ENCODE results near the gene SGCD.

Gene SGCD

DNA sequence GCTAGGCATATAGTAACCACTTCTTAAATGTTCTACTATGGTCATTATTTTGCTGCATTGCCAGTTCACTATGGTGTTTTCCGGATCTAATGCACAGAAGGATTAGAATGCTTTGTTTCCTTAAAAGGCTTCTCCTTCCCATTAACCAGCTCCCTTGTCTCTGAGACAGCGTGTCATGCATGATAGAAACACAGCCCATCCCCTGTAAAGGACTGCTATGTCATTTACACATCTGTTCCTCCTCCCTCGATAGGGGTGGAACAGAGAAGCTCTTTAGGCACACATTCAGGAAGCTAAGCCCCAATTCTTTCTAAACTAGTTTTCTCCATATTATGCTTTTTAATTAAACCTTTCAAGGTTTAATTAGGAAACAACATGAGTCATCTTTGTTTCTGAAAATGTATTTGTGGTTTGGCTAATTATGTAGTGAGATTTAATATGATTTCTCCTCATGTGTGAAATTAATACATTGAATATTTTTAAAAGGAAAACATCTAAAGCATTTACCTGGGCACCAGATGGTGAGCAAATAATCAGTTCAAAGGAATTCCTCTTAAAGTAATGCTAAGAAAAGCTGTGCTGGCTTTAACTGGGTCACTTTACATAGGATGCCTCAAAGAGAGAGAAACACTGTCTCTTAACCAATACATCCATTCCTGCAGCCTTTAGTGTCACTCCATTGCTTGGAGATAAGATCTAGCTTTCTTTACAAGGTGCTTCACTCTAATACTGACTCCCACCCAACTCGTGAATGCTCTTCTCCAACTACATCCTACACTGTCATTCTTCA lies 389.8 kb downstream of the SGCD start:
- no peak for DNase-seq

GRCh38 chr5:156718985-156719384 lies 392.0 kb downstream of the SGCD start:
- DNase-seq: no peak

DNA sequence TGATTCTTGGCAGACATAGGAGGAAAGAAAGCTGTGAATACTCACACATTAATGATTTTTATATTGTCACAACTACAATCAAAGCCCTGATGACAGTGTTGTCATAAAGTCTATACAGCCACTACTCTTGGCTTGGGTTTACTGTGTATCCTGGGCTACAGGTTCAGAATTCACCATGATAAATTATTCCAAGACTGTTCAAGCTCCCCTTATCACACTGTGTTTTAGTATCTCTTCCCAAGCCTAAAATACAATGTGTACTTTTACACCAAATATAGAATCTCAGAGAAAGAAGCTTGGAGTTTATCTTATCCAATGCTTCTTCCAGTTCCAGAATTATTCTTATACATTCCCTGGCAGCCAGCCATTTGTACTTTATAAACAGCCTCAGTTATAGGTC lies 395.4 kb downstream of the SGCD start:
- DNase-seq: no peak

DNA sequence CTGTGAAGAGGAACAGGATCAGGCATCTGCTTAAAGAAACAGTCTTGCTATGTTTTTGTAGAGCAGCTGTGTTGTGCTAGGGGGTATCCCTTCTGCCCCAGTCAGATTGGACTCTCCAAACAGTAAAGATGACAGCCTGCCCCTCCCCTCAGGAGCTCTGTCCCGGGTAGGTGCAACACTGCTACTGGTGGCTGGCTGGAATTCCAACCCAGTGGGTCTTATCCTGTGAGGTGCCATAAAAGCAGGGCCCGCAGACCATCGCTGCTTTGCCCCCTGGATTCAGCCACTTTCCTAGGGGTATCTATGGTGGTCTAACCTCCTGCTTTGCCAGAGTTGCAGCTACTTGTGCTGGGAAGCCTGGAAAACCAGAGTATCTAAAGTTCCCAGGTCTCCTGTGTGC lies 408.5 kb downstream of the SGCD start:
- no peak for DNase-seq

DNA sequence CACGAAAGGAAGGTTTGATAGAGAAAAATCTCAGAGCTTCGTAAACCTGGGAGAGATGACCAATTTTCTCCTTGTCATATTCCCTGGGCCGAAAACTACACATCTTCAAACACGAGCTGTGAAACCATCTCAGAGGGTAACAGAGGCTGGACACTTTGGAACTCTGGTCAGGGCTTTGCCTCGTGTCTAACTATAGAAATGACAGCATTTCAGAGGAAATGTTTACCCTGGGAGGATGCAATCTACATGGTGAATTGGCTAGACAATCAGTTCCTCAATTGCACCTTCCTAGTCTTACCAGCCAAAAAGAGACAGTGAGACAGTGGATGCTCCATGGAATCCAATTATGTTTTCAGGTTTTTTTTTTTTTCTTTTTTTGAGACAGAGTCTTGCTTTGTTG lies 414.6 kb downstream of the SGCD start:
- DNase-seq: no peak

GRCh38 chr5:156753846-156754245 lies 426.9 kb downstream of the SGCD start:
- no peak for DNase-seq

- DNase-seq: no peak
Measured at GRCh38 chr5:156755421-156756087, 428.6 kb downstream of the SGCD start.

DNA sequence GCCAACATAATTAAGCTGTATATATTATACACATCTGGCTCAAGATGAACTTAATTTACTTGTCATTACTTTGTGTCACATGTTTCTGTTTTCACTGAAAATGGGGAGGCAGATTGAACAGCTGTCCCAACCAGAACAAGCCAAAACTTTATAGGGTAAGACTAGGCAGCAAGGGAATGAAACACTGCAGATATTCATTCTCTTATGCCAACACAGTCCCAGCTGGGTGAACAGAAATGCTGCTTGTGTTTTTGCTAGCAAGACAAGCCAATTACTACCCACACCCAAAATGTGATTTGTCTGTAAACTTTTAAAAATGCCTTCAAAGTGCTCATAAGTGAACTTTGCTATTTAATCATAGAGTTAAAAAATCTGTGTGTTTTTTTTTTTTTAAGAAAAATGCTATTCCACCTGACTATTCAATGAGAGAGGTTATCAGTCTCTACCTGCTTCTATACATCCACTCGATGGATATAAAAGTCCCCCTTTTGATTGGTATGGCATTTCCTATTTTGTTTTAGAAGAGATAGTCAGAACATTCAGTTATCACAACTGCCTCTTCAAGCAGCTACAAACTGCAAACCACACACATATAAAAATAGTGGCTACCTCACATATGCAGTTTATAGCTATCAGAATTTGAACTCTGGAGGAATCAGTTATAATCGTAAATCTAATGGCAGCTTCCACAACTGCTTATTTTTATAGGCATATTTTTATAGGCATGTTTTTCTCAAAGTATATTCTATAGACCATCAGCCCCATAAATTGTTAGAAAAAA lies 431.2 kb downstream of the SGCD start:
- DNase-seq: no peak

- no peak for DNase-seq
Measured at GRCh38 chr5:156759156-156759555, 432.2 kb downstream of the SGCD start.

DNA sequence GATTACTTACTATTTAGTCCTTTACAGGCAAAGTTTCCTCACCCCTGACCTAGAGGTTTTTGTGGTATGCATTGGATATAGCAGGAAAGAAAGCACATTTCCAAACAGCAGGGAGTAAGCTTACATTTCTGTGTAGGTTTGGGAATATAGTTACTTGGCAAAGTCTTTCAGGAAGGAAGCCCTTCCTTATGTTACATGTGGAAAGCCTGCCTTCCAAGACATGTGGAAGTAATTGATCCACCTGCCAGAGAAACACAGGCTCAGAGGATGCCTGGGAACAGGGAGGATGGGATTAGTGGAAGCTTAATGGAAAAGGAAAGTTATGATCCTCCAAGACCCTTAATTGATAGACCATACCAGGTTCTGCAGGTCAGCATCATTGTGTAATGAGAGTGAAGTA lies 435.8 kb downstream of the SGCD start:
- DNase-seq: no peak

DNA sequence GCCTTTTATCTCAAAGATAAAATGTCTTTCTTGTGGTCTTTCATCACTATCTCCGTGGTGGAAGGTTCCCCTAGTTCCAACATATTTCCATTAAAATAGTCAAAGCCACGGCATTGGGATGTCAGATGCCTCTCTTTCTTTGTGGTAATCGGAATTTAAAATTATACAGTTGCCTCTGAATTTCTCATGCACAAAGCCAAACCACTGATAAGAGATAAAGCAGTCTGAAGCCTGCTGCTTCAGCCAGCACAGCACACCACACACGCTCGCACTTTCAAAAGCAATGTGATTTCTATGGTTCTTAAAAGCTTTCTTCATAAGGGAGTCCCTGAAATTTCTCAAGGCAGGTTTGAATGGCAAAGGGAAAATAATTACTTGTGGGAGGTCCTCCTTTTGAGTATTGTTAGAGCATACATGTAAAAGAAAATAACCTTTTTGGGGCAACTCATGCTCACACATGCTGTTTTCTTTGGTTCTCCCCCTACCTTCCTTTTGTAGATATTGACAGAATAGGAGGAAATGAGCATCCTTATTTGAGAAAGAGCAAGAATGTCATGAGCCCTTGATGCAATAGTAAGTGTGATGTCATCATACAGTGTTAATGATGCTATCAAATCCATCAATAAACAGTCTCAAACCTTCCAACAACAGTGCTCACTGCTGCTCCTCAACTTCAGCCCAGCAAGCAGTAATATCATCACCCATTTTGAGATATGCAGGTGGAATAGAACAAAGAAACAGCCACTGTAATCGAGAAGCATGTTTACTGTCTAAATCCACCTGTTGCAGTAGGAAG lies 437.4 kb downstream of the SGCD start:
- DNase-seq: no peak

DNA sequence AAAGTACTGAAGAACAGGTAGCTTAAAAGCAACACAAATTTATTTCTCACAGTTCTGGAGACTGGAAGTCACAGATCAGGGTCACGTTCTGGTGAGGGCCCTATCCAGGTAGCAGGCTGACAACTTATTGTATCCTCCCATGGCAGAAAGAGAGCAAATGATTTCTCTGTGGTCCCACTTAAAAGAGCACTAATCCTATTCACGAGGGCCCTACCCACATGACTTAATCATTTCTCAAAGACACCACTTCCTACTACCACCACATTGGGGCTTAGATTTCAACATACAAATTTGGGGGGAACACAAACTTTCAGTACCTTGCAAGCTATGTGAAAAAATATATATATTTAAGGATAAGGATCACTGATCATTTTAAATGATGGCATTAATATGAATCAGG lies 447.3 kb downstream of the SGCD start:
- no peak for DNase-seq

- no peak for DNase-seq
Measured at GRCh38 chr5:156778139-156778706, 451.3 kb downstream of the SGCD start.

DNA sequence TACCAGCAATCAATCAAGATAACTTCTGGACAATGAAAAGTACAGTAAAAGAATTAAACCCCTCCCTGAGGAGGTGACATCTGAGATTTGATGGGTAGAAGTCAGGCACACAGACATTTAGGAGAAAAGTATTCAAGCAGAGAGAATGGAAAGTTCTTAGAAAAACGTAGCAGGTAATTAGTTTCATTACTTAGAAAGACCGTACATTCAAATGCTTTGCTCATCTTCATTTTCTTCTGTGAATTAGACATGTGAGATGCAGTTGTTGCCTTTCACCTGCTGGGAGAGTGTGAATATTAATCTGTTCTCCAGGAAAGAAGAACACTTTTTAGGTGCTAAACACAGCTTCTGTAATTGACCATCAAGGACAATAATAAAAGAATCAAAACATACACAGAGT lies 451.8 kb downstream of the SGCD start:
- no peak for DNase-seq

DNA sequence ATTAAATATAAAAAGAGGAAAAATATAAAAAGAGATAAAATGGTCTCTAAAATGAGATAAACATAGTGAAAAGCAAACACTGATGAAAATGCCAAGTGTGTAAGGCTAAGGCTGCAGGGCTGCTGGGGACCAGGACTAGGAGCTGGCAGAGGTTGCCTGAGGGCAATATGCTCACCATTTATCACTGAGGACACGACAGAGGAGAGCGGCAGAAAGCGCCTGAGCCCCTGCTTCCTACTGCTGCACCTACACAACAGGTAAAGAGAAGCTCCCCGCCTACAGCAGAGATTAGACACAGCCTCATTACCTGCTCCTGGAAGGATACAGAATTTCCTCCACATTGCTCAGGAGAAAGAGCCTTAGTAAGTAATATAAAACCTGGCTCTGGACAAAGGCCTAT lies 452.5 kb downstream of the SGCD start:
- no peak for DNase-seq

DNA sequence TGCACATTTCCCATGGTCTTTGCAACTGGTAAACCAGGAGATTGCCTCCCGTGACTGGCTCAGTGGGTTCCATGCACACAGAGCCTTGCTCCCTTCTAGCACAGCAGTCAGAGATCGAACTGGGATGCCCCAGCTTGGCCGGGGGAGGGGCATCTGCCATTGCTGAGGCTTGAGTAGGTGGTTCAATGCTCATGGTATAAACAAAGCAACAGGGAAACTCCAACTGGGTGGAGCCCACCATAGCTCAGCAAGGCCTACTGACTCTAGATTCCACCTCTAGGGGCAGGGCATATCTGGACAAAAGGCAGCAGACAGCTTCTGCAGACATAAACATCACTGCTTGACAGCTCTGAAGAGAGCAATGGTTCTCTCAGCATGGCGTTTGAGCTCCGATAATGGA lies 456.1 kb downstream of the SGCD start:
- no peak for DNase-seq

DNA sequence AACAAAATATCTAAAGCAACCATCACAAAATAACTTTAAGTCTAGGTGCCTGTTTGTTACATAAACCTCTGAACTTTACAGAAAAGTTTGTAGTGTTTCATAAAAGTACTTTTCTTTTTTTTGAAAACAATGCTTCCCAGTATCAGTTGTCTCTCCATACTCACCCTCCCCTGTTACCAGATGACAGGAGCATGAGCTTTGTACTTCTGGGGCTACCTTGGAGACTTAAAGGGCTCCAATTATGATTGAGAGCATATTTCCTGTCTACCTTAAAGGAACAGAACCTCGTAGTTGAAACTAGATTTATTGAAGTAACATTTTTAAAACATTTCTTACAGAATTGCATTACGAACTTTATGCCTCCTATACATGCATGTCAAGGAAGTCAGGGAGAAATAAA lies 467.7 kb downstream of the SGCD start:
- no peak for DNase-seq

DNA sequence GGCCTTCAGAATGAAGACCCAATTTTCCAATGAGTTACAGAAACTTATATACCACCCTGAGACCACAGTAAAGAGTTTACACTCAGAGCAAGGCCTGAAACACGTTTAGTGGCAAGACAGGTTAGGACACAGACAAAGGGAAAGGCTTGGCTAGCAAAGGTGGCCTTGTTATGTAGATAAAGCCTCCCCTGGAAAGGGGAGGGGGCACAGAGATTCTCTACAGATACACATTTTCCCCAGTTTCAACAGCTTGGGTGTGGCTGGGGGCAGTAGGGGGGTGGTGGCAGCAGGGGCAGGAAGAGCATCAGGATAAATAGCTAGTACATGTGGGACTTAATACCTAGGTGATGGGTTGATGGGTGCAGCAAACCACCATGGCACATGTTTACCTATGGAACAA lies 471.2 kb downstream of the SGCD start:
- no peak for DNase-seq

- DNase-seq: no peak
Measured at GRCh38 chr5:156799171-156799570, 472.2 kb downstream of the SGCD start.

GRCh38 chr5:156800929-156801328 lies 474.0 kb downstream of the SGCD start:
- DNase-seq: no peak

DNA sequence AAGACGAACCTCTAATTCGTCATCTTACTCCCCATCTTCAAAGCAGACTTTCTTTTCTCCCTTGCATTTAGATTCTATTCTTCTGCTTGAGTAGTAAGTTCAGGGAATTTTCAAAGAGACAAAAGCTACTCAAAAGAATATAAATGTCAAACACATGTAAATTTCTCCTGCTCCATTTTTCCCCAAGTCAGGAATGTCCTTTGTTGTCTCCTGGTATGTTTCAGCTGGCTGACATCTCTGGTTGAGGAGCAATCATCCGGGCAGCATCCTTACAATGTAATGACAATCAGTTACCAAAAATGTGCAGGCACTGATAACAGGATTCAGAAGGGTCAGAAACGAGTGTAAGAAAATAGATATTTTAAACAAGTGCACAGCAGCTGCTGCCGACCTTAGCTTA lies 475.5 kb downstream of the SGCD start:
- no peak for DNase-seq

DNA sequence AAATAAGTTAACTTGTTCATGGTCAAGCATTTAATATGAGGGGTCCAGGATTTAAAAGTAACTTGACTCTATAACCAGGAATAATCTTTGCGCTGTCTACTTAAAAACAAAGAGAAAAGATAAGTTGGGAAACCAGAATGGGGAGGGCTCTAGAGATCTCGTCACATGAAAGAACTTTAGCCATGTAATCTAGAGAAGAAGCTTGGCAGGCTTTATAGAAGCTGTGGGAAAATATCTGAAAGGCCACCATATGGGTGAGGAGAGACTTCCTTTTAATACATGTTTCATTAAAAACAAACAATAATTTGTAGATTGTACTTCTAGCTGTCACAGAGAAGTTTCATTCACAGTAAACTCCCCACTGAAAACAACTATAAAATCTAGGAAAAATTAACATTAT lies 476.4 kb downstream of the SGCD start:
- DNase-seq: no peak

GRCh38 chr5:156812959-156813358 lies 486.0 kb downstream of the SGCD start:
- DNase-seq: no peak
